IMR-90 (cell line): ENCODE data around the gene WNT8B.

Source experiments
- CHD1 ChIP-seq: IDR thresholded peaks from 2 replicates; pipeline ENCODE4 v1.6.1; 2012; ENCODE audit warnings: low read depth, low read length, improper control_type of control experiment
- MAFK ChIP-seq: IDR thresholded peaks from 2 replicates; pipeline ENCODE4 v1.6.1; 2012; ENCODE audit warnings: low read depth, low read length, improper control_type of control experiment
- MAZ ChIP-seq: IDR thresholded peaks from 2 replicates; pipeline ENCODE4 v1.6.1; 2012; ENCODE audit warnings: low read depth, mild to moderate bottlenecking, low read length, improper control_type of control experiment, moderate library complexity, borderline replicate concordance
- MXI1 ChIP-seq: IDR thresholded peaks from 2 replicates; pipeline ENCODE4 v1.6.1; 2012; ENCODE audit warnings: low read depth, mild to moderate bottlenecking, low read length, moderate library complexity, borderline replicate concordance
- NFE2L2 ChIP-seq: fragments of 150-350 bp; IDR thresholded peaks from 2 replicates; pipeline ENCODE4 v1.6.1; 2016; ENCODE audit warnings: low read depth, mild to moderate bottlenecking, low read length
- POLR2A ChIP-seq: IDR thresholded peaks from 2 replicates; pipeline ENCODE4 v1.6.1; 2012; ENCODE audit warnings: mild to moderate bottlenecking, low read depth, low read length
- TF ChIP-seq, protein P1 (sequence below): conservative IDR thresholded peaks from 2 replicates; pipeline ENCODE4 v1.5.1; 2012; ENCODE audit warnings: mild to moderate bottlenecking, low read depth, low read length, improper control_type of control experiment
- TF ChIP-seq, protein P2 (sequence below): fragments of 150-350 bp; IDR thresholded peaks from 2 replicates; pipeline ENCODE4 v1.6.1; 2017; ENCODE audit warnings: mild to moderate bottlenecking, antibody characterized with exemption, low read length, low read depth

DNA sequence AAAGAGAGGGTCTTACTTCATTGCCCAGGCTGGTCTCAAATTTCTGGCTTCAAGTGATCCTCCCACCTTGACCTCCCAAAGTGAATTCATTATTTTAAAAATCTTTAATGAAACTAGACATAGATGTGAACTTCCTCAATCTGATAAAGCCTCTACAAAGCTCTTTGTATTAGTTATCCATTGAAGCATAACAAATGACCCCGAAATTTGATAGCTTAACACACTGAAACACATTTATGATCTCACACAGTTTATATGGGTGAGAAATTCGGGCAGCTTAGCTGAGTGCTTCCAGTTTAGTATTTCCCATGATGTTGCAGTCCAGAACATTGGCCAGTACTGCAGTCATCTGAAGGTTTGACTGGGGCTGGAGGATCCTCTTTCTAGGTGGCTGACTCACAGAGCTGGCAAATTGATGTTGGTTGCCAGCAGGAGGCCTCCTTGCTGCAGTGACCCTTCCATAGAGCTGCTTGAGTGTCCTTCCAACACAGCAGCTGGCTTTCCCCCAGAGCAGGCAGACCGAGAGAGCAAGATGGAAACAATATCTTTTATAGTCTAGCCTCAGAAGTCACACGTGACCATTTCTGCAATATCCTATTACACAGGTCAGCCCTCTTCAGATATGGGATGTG, 16.6 kb upstream of the WNT8B start:
- TF ChIP-seq POLR2A (no peak), MAZ (no peak), NFE2L2 (no peak), MAFK (no peak), MXI1 (no peak), CHD1 (no peak)
- TF ChIP-seq, protein P1, sequence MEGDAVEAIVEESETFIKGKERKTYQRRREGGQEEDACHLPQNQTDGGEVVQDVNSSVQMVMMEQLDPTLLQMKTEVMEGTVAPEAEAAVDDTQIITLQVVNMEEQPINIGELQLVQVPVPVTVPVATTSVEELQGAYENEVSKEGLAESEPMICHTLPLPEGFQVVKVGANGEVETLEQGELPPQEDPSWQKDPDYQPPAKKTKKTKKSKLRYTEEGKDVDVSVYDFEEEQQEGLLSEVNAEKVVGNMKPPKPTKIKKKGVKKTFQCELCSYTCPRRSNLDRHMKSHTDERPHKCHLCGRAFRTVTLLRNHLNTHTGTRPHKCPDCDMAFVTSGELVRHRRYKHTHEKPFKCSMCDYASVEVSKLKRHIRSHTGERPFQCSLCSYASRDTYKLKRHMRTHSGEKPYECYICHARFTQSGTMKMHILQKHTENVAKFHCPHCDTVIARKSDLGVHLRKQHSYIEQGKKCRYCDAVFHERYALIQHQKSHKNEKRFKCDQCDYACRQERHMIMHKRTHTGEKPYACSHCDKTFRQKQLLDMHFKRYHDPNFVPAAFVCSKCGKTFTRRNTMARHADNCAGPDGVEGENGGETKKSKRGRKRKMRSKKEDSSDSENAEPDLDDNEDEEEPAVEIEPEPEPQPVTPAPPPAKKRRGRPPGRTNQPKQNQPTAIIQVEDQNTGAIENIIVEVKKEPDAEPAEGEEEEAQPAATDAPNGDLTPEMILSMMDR: no peak
- TF ChIP-seq, protein P2, sequence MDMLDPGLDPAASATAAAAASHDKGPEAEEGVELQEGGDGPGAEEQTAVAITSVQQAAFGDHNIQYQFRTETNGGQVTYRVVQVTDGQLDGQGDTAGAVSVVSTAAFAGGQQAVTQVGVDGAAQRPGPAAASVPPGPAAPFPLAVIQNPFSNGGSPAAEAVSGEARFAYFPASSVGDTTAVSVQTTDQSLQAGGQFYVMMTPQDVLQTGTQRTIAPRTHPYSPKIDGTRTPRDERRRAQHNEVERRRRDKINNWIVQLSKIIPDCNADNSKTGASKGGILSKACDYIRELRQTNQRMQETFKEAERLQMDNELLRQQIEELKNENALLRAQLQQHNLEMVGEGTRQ: no peak
